DOHH2 (cell line): ENCODE measurements around the gene BABAM2.
A peak's percentile ranks its signal among the peaks of the same experiment; 100 is the strongest.

Experiments used
- H3F3A ChIP-seq: fragments of 200-600 bp; sonication (generic), shearing (Covaris generic); 2 replicates; pipeline ENCODE4 v1.6.0; 2016; ENCODE audit warnings: antibody characterized with exemption, mild to moderate bottlenecking; ENCODE audit not compliant: control insufficient read depth, insufficient read depth
- H3K27ac ChIP-seq: fragments of 200-600 bp; sonication (generic); 2 replicates; pipeline ENCODE4 v1.5.1; 2014; ENCODE audit warnings: low read depth, mild to moderate bottlenecking, low read length, moderate library complexity
- H3K27me3 ChIP-seq: fragments of 200-600 bp; sonication (generic); 2 replicates; pipeline ENCODE4 v1.6.1; 2014; ENCODE audit warnings: mild to moderate bottlenecking, low read length, mixed read lengths; ENCODE audit not compliant: control insufficient read depth
- H3K36me3 ChIP-seq: fragments of 200-600 bp; sonication (generic); 2 replicates; pipeline ENCODE4 v1.6.1; 2014; ENCODE audit warnings: mild to moderate bottlenecking, low read length, moderate library complexity, mixed read lengths; ENCODE audit not compliant: control insufficient read depth
- H3K4me1 ChIP-seq: fragments of 200-600 bp; sonication (generic); 2 replicates; pipeline ENCODE4 v1.6.1; 2014; ENCODE audit warnings: mild to moderate bottlenecking, low read length, mixed read lengths; ENCODE audit not compliant: control insufficient read depth
- H3K4me2 ChIP-seq: fragments of 200-600 bp; sonication (generic); 2 replicates; pipeline ENCODE4 v1.6.0; 2014; ENCODE audit warnings: mild to moderate bottlenecking, low read length, moderate library complexity
- H3K4me3 ChIP-seq: fragments of 200-600 bp; sonication (generic); 2 replicates; pipeline ENCODE4 v1.5.1; 2014; ENCODE audit warnings: mild to moderate bottlenecking, low read length, mixed read lengths
- H3K79me2 ChIP-seq: fragments of 200-600 bp; sonication (generic); 2 replicates; pipeline ENCODE4 v1.6.1; 2014; ENCODE audit warnings: mild to moderate bottlenecking, low read length, mixed read lengths; ENCODE audit not compliant: control insufficient read depth
- H3K9me2 ChIP-seq: fragments of 200-600 bp; sonication (generic); replicated peaks from 2 replicates; pipeline ENCODE4 v1.6.1; 2014; ENCODE audit warnings: mild to moderate bottlenecking, low read length, mixed read lengths; ENCODE audit not compliant: control insufficient read depth
- H3K9me3 ChIP-seq: fragments of 200-600 bp; sonication (generic); 2 replicates; pipeline ENCODE4 v1.6.1; 2014; ENCODE audit warnings: antibody characterized with exemption, low read length, mixed read lengths; ENCODE audit not compliant: control insufficient read depth, insufficient read depth
- H4K20me1 ChIP-seq: fragments of 200-600 bp; sonication (generic); 2 replicates; pipeline ENCODE4 v1.6.0; 2014; ENCODE audit warnings: low read depth, mild to moderate bottlenecking, antibody characterized with exemption, low read length, moderate library complexity; ENCODE audit not compliant: control insufficient read depth, insufficient read depth
- EZH2phosphoT487 ChIP-seq: fragments of 200-600 bp; sonication (generic); IDR thresholded peaks from 2 replicates; pipeline ENCODE4 v1.6.1; 2017; ENCODE audit warnings: borderline replicate concordance, mild to moderate bottlenecking, antibody characterized with exemption, low read length, moderate library complexity, mixed read lengths
- TF ChIP-seq, protein P1 (sequence below): fragments of 200-600 bp; sonication (generic); IDR thresholded peaks from one replicate; pipeline ENCODE4 v1.5.1; 2014; ENCODE audit warnings: antibody characterized with exemption, mild to moderate bottlenecking, low read depth, low read length; ENCODE audit not compliant: poor library complexity, severe bottlenecking

BABAM2 gene

DNA sequence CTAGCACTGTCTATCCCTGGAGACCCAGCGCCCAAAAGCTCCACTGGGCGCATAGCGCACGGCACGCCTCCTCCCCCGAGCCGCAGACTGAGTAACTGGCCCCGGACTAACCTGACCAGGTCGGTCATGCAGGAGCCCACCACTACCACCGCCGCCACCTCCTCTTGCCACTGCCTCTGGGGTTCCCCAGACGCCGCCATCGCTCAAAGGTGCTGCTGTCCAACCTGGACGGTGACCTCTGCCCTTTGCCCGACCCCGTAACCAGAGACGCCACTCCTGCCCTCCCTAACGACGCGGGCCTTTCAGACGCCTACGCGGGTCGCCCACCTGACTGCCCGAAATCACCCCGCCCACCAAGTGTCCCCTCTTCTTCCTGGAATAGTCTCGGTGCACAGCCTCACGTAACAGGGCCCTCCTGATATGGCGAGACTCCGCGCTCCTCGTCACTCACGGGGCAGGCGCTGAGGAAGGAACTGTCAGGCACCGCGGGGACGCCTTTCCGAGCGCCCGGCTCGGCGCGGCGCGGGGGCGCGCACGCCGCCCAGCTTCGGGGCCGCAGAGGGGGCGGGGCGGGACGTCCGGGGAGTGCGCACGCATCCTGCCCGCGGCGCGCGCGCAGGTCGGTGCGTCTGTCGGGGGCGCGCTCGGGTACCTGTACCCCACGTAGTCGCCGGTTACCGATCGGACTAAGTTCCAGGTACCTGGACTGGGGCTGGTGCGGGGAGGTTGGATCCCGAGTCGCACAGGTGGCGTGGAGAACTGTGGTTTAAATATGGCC, at the start of gene BABAM2, which contains the start of gene RBKS:
TSS of gene BABAM2 (plus strand) at position 584 of the 778 bp plus-strand sequence. CDS start 3,828 bp downstream, outside the sequence.
TSS of gene RBKS (minus strand) at position 242 of the 778 bp plus-strand sequence. CDS start at position 200, 42 bp downstream.
- H3K36me3 ChIP-seq, result peaks cover 14% of the 10 kb centered on the region
- H3K79me2 ChIP-seq, result peaks cover 29% of the 10 kb centered on the region
- no peaks in the 10 kb centered on the region for H3K27me3 ChIP-seq
- peaks cover 5% of the 10 kb centered on the region; the same call in 1 of the 2 replicates for H3F3A ChIP-seq
- H3K4me3 ChIP-seq, result peak within 1 kb of the TSS; percentile 93
- peak within 1 kb of the TSS; percentile 79 for H3K27ac ChIP-seq
- peaks cover 53% of the 10 kb centered on the region for H3K4me1 ChIP-seq
- TF ChIP-seq EZH2phosphoT487, result no peak
- TF ChIP-seq, protein P1, sequence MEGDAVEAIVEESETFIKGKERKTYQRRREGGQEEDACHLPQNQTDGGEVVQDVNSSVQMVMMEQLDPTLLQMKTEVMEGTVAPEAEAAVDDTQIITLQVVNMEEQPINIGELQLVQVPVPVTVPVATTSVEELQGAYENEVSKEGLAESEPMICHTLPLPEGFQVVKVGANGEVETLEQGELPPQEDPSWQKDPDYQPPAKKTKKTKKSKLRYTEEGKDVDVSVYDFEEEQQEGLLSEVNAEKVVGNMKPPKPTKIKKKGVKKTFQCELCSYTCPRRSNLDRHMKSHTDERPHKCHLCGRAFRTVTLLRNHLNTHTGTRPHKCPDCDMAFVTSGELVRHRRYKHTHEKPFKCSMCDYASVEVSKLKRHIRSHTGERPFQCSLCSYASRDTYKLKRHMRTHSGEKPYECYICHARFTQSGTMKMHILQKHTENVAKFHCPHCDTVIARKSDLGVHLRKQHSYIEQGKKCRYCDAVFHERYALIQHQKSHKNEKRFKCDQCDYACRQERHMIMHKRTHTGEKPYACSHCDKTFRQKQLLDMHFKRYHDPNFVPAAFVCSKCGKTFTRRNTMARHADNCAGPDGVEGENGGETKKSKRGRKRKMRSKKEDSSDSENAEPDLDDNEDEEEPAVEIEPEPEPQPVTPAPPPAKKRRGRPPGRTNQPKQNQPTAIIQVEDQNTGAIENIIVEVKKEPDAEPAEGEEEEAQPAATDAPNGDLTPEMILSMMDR, result no peak
- no peaks in the 10 kb centered on the region for H3K9me3 ChIP-seq
- H3K9me2 ChIP-seq, result no peaks in the 10 kb centered on the region
- H4K20me1 ChIP-seq, result no peaks in the 10 kb centered on the region
- H3K4me2 ChIP-seq, result peak within 1 kb of the TSS; percentile 81

DNA sequence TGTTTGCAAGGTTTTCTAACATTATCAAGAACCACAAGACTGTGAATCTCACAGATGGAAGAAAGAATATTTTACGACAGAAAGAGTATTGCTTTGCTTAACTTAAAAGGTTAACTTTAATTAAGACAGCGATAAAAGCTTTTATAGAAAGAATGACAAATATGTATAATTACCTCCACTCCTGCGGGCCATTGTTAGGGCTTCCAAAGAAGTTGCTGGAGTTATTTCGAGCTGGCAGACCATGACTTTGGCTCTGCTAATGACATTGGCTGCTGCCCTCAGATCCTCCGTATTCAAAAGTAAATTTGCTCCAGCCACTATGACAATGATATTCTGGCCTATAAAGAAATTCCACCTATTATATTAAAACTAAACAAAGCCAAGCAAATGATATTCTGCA, 47.6 kb upstream of the BABAM2 start:
- Histone ChIP-seq H3K4me1 (no peaks in the 10 kb centered on the region), H3F3A (no peaks in the 10 kb centered on the region), H3K27me3 (0 out of 2 replicates have a peak, but pooled peaks cover 2% of the 10 kb centered on the region), H3K9me2 (no peaks in the 10 kb centered on the region), H3K9me3 (no peaks in the 10 kb centered on the region), H3K36me3 (no peaks in the 10 kb centered on the region), H3K4me2 (no peak overlapping the region), H3K4me3 (no peak overlapping the region), H4K20me1 (no peaks in the 10 kb centered on the region), H3K79me2 (no peaks in the 10 kb centered on the region), H3K27ac (no peak overlapping the region)
- no peak for TF ChIP-seq EZH2phosphoT487
- TF ChIP-seq, protein P1, result no peak

DNA sequence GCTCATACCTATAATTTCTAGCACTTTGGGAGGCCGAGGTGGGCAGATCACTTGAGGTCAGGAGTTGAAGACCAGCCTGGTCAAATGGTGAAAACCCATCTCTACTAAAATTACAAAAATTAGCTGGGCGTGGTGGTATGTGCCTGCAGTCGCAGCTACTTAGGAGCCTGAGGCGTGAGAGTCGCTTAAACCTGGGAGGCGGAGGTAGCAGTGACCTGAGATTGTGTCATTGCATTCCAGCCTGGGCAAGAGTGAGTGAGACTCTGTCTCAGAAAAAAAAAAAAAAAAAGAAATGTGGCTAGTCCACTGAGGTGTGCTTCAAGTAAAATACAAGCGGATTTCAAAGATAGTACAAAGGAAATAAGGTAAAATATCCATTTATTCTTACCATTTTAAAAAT, 46.5 kb upstream of the BABAM2 start:
- Histone ChIP-seq H3K9me3 (no peaks in the 10 kb centered on the region), H4K20me1 (no peaks in the 10 kb centered on the region), H3F3A (no peaks in the 10 kb centered on the region), H3K9me2 (no peaks in the 10 kb centered on the region), H3K27ac (no peak overlapping the region), H3K27me3 (0 out of 2 replicates have a peak, but pooled peaks cover 2% of the 10 kb centered on the region), H3K79me2 (no peaks in the 10 kb centered on the region), H3K4me3 (no peak overlapping the region), H3K4me1 (no peaks in the 10 kb centered on the region), H3K4me2 (no peak overlapping the region), H3K36me3 (no peaks in the 10 kb centered on the region)
- TF ChIP-seq, protein P1, result no peak
- no peak for TF ChIP-seq EZH2phosphoT487
